Spleen (tissue), 7 donors: ENCODE measurements around the gene KCNH5.

Experiments used
- POLR2A ChIP-seq, 3 donors: fragments of 450-650 bp; IDR thresholded peaks; one replicate each; pipeline ENCODE4 v1.5.1; 2017; ENCODE audit warnings: antibody characterized with exemption in 3 of 3, mild to moderate bottlenecking in 1 of 3
- TF ChIP-seq, protein P1 (sequence below), 11 experiments: fragments of 200-600 bp in 7 of 11; fragments of 450-650 bp in 4 of 11; sonication (generic) in 4 of 11; IDR thresholded peaks in 8 of 11; conservative IDR thresholded peaks in 3 of 11; 1 replicate in 7 of 11; 2 replicates in 4 of 11; pipeline versions ENCODE4 v1.4.0 to v1.8.0; 2016 to 2021; ENCODE audit warnings: antibody characterized with exemption in 11 of 11, inconsistent platforms in 4 of 11, mild to moderate bottlenecking in 1 of 11
- donor health status: DM: no; HTN: no; CAD: no; lungs with moderate emphysema.
- donor health status: DM: no; HTN: no; CAD: no.
- donor health status: DM: no; HTN: no; CAD: no.

DNA sequence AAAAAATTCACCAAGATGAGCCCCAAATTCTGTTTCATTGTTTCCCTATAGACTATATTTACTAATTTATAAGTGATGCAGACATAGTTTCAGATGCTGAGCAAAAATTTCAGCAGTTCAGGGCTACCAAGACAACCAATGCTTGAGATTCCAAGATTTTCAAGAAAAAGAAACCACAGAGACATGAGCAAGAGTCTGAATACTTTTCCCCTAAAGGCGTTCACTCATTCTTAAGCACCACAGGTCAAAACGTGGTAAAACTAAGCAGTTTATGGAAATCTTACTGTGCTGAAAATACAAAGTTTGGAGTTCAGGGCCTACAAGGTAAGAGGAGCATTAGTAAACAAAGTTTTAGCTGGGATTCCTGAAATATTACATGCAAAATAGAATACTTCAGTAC lies 221.2 kb downstream of the KCNH5 start:
- TF ChIP-seq, protein P1, sequence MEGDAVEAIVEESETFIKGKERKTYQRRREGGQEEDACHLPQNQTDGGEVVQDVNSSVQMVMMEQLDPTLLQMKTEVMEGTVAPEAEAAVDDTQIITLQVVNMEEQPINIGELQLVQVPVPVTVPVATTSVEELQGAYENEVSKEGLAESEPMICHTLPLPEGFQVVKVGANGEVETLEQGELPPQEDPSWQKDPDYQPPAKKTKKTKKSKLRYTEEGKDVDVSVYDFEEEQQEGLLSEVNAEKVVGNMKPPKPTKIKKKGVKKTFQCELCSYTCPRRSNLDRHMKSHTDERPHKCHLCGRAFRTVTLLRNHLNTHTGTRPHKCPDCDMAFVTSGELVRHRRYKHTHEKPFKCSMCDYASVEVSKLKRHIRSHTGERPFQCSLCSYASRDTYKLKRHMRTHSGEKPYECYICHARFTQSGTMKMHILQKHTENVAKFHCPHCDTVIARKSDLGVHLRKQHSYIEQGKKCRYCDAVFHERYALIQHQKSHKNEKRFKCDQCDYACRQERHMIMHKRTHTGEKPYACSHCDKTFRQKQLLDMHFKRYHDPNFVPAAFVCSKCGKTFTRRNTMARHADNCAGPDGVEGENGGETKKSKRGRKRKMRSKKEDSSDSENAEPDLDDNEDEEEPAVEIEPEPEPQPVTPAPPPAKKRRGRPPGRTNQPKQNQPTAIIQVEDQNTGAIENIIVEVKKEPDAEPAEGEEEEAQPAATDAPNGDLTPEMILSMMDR (IDR thresholded peaks at IDR 0.05 in 8 of 11, conservative IDR thresholded peaks at IDR 0.05 in 3 of 11), result no peak
- TF ChIP-seq POLR2A (IDR thresholded peaks at IDR 0.05), result no peak
